HG02610 (cell line): ENCODE results near the gene RGS16.

Source experiments
- ATAC-seq: cut with Tn5 transposase; IDR thresholded peaks from one replicate; pipeline ENCODE4 v1.9.1; 2021; ENCODE audit warnings: mild to moderate bottlenecking, moderate library complexity; ENCODE audit not compliant: unreplicated experiment

The RGS16 gene

GRCh38 chr1:182587093-182587492, 17.1 kb downstream of the RGS16 start:
- no peak for ATAC-seq

DNA sequence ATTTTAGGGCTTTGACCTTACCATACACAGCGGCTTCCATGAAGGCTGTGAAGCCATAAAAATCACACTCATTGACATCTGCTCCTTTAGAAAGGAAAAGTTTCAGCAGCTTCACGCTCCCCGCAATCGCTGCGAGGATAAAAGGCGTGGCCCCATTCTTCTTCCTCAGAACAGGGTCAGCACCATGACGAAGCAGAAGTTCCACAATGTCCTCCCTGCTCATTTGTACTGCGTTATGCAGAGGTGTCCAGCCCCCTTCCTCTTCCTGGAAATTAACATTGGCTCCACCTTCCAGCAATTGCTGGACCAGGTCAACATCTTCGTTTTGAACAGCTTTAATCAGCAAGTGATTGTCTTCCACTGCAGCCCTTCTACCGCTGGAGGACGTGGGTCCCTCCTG, 17.8 kb downstream of the RGS16 start:
- no peak for ATAC-seq

DNA sequence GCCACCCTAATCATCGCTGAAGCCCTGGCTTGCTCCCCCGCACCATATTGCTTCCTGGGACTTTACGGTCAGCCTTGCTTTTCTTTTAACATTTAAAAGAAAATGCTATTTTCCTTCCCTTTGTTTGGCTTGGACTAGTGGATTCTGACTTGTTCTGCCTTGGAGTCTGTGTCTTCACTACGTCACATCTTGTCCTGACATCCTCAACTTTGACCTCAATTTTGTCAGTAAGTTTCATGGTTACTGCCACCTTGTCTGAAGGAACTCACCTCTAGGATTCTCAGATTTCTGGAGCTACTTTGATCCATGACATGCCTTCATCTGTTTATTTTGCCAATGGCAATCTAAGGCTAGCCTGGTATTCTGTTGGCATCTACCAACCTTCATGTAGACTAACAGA, 19.4 kb downstream of the RGS16 start:
- no peak for ATAC-seq

DNA sequence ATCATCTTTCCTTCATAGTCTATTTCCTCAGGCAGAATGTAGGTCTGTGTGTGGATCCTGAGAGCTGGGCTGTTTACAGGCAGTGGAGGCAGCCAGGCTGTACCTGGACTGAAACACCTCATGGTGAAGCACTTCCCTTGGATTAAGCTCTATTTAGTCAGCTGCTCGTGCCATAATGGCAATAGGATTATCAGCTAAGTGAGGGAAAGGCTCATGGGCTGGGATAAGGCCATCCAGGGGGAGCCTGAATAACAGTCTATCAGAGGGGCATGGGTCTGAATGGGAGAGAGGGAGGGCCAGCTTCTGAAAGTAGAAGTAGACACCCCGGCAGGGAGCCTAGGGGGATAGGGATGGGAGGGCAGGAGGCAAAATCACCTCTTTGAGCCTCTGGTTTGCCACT, 23.5 kb downstream of the RGS16 start:
- ATAC-seq: no peak

DNA sequence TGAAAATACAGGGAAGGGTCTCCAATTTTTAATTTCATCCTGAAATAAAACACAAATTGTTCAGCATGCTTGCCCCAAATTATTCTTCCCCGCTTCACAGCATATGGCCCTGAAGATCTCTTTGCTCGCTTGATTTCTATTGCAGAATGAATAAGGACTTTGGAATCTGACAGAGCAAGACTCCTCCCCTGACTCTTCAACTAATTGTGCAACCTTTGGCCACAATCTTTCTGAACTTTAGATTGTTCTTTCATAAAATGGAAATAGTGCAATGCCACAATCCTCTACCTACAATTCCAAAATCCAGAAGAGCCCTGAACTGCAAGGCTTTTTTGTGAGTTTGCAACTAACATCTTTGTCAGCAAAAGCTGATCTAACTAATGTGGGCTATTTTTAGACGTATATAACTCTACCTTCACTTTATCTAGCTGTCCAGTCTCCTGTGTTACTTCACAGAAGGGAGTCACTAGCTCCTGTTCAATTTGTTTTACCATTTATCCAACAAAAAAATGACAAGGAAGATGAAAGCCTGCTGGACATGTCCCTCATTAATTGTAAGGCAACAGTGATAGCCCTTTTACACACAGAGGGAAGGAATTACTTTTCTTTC, 28.5 kb downstream of the RGS16 start:
- no peak for ATAC-seq

- ATAC-seq: no peak
Measured at GRCh38 chr1:182574156-182574555, 30.0 kb downstream of the RGS16 start.

GRCh38 chr1:182570611-182570970, 33.6 kb downstream of the RGS16 start:
- ATAC-seq: no peak

DNA sequence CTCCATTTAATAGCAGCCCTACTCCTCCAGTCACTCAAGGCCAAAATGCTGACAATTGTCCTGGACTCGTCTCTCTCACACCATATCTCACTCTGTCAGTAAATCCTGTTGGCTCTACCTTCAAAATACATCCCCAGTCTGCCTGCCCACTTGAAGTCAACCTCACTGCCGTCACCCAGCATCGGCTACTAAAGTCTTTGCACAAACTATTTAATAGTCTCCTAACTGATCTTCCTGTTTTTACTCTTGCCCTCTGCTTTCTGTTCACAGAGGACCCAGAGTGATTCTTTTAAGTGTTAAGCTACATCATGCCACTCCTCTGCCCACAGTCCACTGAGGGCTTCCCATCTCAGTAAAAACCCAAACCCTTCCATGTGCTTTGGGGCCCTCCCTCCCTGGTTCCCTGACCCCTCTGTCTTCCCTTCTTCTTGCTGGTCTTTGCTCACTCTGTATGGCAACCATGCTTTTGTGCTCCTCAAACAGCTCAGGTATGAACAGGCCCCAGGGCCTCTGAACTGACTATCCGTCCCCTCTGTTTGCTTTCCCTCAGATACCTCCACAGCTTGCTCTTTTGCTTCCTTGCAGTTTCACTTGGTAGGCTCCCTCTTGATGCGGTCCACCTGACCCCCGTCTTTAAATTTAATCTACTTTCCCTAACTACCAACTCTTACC, 34.1 kb downstream of the RGS16 start:
- ATAC-seq: no peak

GRCh38 chr1:182568647-182569284, 35.4 kb downstream of the RGS16 start:
- ATAC-seq: no peak

DNA sequence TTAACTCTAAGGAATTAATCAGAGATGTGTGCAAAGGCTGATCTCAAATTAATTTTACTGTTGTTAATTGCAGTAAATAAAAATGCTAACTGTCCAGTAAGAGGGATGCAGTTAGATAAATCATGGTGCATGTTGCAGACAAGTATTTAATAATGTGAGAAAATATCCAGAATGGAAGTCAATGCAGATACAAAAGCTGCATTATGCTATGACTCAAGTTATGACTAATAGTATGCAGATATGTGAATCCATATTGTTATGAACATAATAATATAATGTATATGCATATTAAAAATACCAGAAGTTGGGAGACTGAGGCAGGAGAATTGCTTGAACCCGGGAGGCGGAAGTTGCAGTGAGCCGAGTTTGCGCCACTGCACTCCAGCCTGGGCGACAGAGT, 36.6 kb downstream of the RGS16 start:
- ATAC-seq: no peak

- ATAC-seq: no peak
Measured at GRCh38 chr1:182565537-182565936, 38.7 kb downstream of the RGS16 start.

DNA sequence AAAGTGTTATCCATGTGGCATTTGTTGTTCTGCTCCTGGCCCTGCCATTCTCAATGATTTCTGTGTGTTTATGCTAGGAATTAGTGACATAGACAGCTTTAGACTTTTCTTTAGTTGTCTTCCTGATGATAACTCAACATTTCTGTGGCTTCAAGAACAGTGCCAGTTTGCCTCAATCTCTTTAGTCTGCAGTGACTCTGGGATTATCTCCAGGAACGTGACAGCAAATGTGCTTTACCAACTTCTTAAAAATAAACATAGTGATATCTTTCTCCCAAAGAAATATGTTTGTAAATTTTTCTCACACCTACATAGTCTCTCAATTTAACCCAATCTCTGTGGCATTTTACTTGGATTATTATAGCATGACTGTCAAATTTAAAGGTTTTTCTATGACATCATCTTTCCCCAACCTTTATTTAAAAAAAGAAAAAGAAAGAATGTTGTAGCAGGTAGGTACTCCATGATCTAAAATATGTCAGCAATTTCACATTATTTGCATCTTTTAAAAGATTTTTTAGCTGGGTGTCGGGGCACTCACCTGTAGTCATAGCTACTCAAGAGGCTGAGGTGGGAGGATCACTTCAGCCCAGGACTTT, 39.7 kb downstream of the RGS16 start:
- ATAC-seq: no peak

- no peak for ATAC-seq
Measured at GRCh38 chr1:182563095-182563494, 41.1 kb downstream of the RGS16 start.

DNA sequence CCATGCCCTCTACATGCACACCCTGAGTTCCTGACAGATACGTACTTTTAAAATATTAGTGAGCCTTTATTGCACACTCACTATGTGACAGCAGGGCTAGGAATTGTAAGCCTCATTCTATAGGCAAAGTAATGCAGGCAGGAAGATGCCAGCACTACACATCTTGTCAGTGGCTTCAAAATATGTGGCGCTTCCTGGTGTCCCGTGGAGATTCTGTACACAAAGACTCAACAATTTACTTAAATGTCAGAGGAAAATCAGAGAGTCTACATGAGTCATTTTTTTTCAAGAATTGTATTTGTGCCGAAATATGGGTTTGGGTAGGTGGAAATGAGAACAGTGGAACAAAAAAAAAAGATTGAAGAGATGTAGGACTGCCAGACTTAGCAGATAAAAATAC, 42.7 kb downstream of the RGS16 start:
- no peak for ATAC-seq

GRCh38 chr1:182560392-182560984, 43.7 kb downstream of the RGS16 start:
- no peak for ATAC-seq

DNA sequence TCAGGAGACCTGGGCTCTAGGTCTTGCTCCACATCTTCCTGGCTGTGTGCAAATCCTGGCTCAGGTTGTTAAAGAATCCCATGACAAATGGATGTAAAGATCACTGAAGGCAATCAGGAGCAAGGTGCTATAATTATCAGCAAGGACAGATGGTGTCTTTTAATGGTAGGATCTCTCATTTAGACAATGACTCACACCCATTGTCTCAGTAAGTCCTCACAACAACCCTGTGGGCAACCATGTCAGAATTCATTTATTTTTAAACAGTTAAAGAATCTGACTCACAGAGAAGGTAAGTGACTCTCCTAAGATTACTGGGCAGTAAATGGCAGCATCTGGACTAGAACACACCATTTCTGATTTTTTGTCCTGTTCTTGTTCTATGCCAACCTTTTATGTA, 47.9 kb downstream of the RGS16 start:
- ATAC-seq: no peak

DNA sequence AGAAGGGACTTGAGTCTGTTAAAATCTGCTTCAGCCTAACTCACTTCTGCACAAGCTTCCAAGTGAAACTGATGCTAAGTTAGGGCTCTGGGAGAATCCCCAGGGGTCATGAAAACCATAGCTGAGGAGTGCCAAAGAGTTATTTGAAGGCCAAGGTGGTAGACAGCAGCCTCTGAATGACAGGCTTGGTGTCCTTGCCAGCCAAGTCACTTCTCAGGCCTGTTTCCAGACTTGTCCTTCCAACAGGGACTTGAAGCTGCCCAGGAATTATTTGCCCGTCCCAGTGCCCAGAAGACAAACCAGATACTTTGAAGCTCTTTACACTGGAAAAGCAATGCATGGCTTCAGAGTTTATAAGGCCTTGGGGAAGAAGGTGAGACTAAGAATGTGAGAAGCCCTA, 48.7 kb downstream of the RGS16 start:
- ATAC-seq: no peak

DNA sequence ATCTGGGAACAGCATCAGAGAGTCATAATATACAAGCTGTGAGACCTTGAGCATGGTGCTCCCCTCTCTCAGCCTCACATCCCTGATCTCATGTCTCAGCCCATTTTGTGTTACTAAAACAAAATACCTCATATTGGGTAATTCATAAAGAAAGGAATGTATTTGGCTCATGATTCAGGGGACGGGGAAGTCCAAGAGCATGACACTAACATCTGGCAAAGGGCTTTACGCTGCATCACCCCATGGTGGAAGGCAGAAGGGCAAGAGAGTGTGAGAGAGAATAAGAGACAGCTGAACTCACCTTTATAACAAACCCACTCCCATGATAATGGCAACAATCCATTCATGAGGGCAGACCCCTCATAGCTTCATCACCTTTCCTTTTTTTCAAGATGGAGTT, 51.7 kb downstream of the RGS16 start:
- no peak for ATAC-seq

GRCh38 chr1:182549811-182550210, 54.4 kb downstream of the RGS16 start:
- no peak for ATAC-seq

- ATAC-seq: no peak
Measured at GRCh38 chr1:182549346-182549745, 54.8 kb downstream of the RGS16 start.
